Stomach (tissue), 4 donors: Measurements from ENCODE around the gene PPP1R14C.

Experiments used
- POLR2A ChIP-seq, 4 donors: fragments of 450-650 bp; IDR thresholded peaks; one replicate each; pipeline ENCODE4 v1.6.1; 2016; ENCODE audit warnings: antibody characterized with exemption in 4 of 4, control low read depth in 2 of 4, mild to moderate bottlenecking in 1 of 4, moderate library complexity in 1 of 4
- POLR2AphosphoS5 ChIP-seq, 3 donors: sonication (generic); formaldehyde crosslinking; IDR thresholded peaks; one replicate each; pipeline ENCODE4 v1.6.1; 2016; ENCODE audit warnings: antibody characterized with exemption in 3 of 3
- TF ChIP-seq, protein P1 (sequence below), 7 experiments: fragments of 450-650 bp in 4 of 7; fragments of 200-600 bp in 3 of 7; sonication (generic) in 3 of 7; IDR thresholded peaks; one replicate each; pipeline ENCODE4 v1.5.1; 2016 to 2019; ENCODE audit warnings: antibody characterized with exemption in 7 of 7, control low read depth in 2 of 7, mild to moderate bottlenecking in 1 of 7

- TF ChIP-seq, protein P1, sequence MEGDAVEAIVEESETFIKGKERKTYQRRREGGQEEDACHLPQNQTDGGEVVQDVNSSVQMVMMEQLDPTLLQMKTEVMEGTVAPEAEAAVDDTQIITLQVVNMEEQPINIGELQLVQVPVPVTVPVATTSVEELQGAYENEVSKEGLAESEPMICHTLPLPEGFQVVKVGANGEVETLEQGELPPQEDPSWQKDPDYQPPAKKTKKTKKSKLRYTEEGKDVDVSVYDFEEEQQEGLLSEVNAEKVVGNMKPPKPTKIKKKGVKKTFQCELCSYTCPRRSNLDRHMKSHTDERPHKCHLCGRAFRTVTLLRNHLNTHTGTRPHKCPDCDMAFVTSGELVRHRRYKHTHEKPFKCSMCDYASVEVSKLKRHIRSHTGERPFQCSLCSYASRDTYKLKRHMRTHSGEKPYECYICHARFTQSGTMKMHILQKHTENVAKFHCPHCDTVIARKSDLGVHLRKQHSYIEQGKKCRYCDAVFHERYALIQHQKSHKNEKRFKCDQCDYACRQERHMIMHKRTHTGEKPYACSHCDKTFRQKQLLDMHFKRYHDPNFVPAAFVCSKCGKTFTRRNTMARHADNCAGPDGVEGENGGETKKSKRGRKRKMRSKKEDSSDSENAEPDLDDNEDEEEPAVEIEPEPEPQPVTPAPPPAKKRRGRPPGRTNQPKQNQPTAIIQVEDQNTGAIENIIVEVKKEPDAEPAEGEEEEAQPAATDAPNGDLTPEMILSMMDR (IDR thresholded peaks at IDR 0.05): no peak
- TF ChIP-seq POLR2A (IDR thresholded peaks at IDR 0.05): no peak
- TF ChIP-seq POLR2AphosphoS5 (IDR thresholded peaks at IDR 0.05): no peak
Measured at GRCh38 chr6:150263765-150264404, 121.0 kb downstream of the PPP1R14C start.
